Measurements from ENCODE around the gene KCP.

KCP gene

GRCh38 chr7:128845475-128845874 is 65.0 kb downstream of the KCP start:
- no peak for TF ChIP-seq CTCF (IDR thresholded peaks at IDR 0.05; ENCODE audit: insufficient read depth, low read depth, low read length, missing control alignments)
- no peak overlapping the region for H3K4me3 ChIP-seq (ENCODE audit: low read length)
- DNase-seq (ENCODE audit: low read depth) = no peak

- no peak overlapping the region for H3K4me3 ChIP-seq (ENCODE audit: low read length)
- no peak for DNase-seq (ENCODE audit: low read depth)
- no peak for TF ChIP-seq CTCF (IDR thresholded peaks at IDR 0.05; ENCODE audit: insufficient read depth, low read depth, low read length, missing control alignments)
Measured at GRCh38 chr7:128844777-128845311, 65.7 kb downstream of the KCP start.

GRCh38 chr7:128843938-128844621 is 66.4 kb downstream of the KCP start:
- H3K4me3 ChIP-seq (ENCODE audit: low read length) = no peak overlapping the region
- no peak for DNase-seq (ENCODE audit: low read depth)
- TF ChIP-seq CTCF (IDR thresholded peaks at IDR 0.05; ENCODE audit: insufficient read depth, low read depth, low read length, missing control alignments) = no peak

- DNase-seq (ENCODE audit: low read depth) = no peak
- no peak overlapping the region for H3K4me3 ChIP-seq (ENCODE audit: low read length)
- no peak for TF ChIP-seq CTCF (IDR thresholded peaks at IDR 0.05; ENCODE audit: insufficient read depth, low read depth, low read length, missing control alignments)
Measured at GRCh38 chr7:128842674-128843641, 67.6 kb downstream of the KCP start.

- TF ChIP-seq CTCF (IDR thresholded peaks at IDR 0.05; ENCODE audit: insufficient read depth, low read depth, low read length, missing control alignments) = peak; percentile 65
- peak; percentile 43 for DNase-seq (ENCODE audit: low read depth)
- no peak overlapping the region for H3K4me3 ChIP-seq (ENCODE audit: low read length)
Measured at GRCh38 chr7:128841921-128842673, 68.4 kb downstream of the KCP start.

GRCh38 chr7:128841171-128841690 is 69.3 kb downstream of the KCP start:
- DNase-seq (ENCODE audit: low read depth) = peak; percentile 9
- no peak for TF ChIP-seq CTCF (IDR thresholded peaks at IDR 0.05; ENCODE audit: insufficient read depth, low read depth, low read length, missing control alignments)
- no peak overlapping the region for H3K4me3 ChIP-seq (ENCODE audit: low read length)

All from epithelial cell of esophagus (primary cell).